ENCODE measurements around the gene DBN1. TPM values are rescaled to one million over a fixed set of nuclear protein-coding genes. Genes with fewer than 3 reads are reported as not detected.

Gene DBN1
- total RNA-seq, 1 donor from 2014 or later = 434 TPM

- DNase-seq (ENCODE audit: low read depth) = peak; percentile 92
- H3K36me3 ChIP-seq (ENCODE audit: control insufficient read depth, insufficient read depth, low read length) = peaks cover 5% of the 10 kb centered on the region
- H3K4me3 ChIP-seq (ENCODE audit: low read depth, low read length) = peak within 1 kb of the TSS; percentile 100
- TF ChIP-seq, protein P1, sequence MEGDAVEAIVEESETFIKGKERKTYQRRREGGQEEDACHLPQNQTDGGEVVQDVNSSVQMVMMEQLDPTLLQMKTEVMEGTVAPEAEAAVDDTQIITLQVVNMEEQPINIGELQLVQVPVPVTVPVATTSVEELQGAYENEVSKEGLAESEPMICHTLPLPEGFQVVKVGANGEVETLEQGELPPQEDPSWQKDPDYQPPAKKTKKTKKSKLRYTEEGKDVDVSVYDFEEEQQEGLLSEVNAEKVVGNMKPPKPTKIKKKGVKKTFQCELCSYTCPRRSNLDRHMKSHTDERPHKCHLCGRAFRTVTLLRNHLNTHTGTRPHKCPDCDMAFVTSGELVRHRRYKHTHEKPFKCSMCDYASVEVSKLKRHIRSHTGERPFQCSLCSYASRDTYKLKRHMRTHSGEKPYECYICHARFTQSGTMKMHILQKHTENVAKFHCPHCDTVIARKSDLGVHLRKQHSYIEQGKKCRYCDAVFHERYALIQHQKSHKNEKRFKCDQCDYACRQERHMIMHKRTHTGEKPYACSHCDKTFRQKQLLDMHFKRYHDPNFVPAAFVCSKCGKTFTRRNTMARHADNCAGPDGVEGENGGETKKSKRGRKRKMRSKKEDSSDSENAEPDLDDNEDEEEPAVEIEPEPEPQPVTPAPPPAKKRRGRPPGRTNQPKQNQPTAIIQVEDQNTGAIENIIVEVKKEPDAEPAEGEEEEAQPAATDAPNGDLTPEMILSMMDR (IDR thresholded peaks at IDR 0.05; ENCODE audit: insufficient read depth, low read length, poor library complexity, severe bottlenecking) = no peak
- no peaks in the 10 kb centered on the region for H3K27me3 ChIP-seq (ENCODE audit: control insufficient read depth, insufficient read depth, low read length)
Measured at GRCh38 chr5:177516601-177517568, 43.5 kb upstream of the DBN1 start, which contains the start of gene DDX41. DDX41 (minus strand) TSS chr5:177516961; CDS start chr5:177516945, 16 bp downstream.

DNA sequence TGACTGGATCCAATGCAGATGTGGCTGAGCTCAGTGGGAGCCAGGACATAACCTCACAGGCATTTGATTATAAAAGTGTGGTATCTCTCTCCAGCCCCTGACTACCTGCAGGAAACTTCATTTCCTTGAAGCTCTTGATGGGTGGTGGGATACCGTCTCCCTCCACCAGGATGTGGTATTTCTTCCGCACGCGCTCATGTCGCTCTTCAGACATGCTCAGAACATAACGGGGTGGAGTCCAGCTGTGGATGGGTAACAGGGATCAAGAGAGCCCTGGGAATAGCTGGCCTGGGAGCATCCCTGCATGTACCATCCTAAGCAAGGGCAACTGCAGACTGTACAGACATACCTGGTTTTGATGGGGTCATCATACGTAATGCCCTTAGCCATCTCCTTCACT is 42.1 kb upstream of the DBN1 start:
- no peak overlapping the region for H3K4me3 ChIP-seq (ENCODE audit: low read depth, low read length)
- TF ChIP-seq, protein P1 (IDR thresholded peaks at IDR 0.05; ENCODE audit: insufficient read depth, low read length, poor library complexity, severe bottlenecking) = no peak
- DNase-seq (ENCODE audit: low read depth) = no peak
- H3K36me3 ChIP-seq (ENCODE audit: control insufficient read depth, insufficient read depth, low read length) = peaks cover 5% of the 10 kb centered on the region
- no peaks in the 10 kb centered on the region for H3K27me3 ChIP-seq (ENCODE audit: control insufficient read depth, insufficient read depth, low read length)

DNA sequence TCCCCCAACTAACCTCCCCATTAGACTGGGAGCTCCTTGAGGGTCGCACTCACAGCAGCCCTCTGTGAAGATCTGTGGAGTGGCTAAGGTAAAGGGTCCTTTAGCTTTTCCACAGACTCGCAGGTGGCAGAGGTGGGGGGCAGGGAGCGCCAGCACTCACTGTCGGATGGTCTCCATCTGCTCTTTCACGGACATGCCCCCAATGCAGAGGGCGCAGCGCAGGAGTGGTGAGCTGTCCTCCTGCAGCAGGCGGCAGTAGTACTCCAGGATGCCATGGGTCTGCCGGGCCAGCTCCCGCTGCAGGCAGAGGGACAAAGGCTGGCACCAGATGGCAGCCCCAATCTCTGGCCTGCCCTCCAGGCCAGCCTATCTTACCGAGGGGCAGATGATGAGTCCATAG is 41.1 kb upstream of the DBN1 start:
- no peak for DNase-seq (ENCODE audit: low read depth)
- Histone ChIP-seq H3K27me3 (ENCODE audit: control insufficient read depth, insufficient read depth, low read length) (no peaks in the 10 kb centered on the region), H3K4me3 (ENCODE audit: low read depth, low read length) (no peak overlapping the region), H3K36me3 (ENCODE audit: control insufficient read depth, insufficient read depth, low read length) (peaks cover 4% of the 10 kb centered on the region)
- TF ChIP-seq, protein P1 (IDR thresholded peaks at IDR 0.05; ENCODE audit: insufficient read depth, low read length, poor library complexity, severe bottlenecking) = no peak

DNA sequence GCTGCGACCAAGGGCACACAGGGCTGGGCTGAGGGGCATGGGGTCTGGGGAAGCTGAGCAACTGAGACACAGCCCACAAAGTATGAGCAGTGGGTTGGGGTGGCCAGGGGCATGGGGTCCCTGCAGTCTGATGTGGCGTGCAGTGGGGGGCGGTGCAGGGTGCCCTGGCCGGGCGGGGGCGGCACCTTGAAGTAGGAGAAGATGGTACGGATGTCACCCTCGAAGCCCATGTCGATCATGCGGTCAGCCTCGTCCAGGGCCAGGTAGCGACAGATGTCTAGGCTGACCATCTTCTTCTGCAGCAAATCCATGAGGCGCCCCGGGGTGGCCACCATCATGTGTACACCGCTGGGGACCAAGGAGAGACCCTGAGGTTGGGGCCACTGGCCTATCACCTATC is 40.1 kb upstream of the DBN1 start:
- Histone ChIP-seq H3K27me3 (ENCODE audit: control insufficient read depth, insufficient read depth, low read length) (no peaks in the 10 kb centered on the region), H3K4me3 (ENCODE audit: low read depth, low read length) (no peak overlapping the region), H3K36me3 (ENCODE audit: control insufficient read depth, insufficient read depth, low read length) (peaks cover 3% of the 10 kb centered on the region)
- no peak for DNase-seq (ENCODE audit: low read depth)
- TF ChIP-seq, protein P1 (IDR thresholded peaks at IDR 0.05; ENCODE audit: insufficient read depth, low read length, poor library complexity, severe bottlenecking) = no peak

- Histone ChIP-seq H3K27me3 (ENCODE audit: control insufficient read depth, insufficient read depth, low read length) (no peaks in the 10 kb centered on the region), H3K36me3 (ENCODE audit: control insufficient read depth, insufficient read depth, low read length) (peaks cover 3% of the 10 kb centered on the region), H3K4me3 (ENCODE audit: low read depth, low read length) (no peak overlapping the region)
- TF ChIP-seq, protein P1 (IDR thresholded peaks at IDR 0.05; ENCODE audit: insufficient read depth, low read length, poor library complexity, severe bottlenecking) = no peak
- DNase-seq (ENCODE audit: low read depth) = no peak
Measured at GRCh38 chr5:177512736-177513380, 39.4 kb upstream of the DBN1 start.
